Measurements from ENCODE around the gene AKR1A1. TPM values are rescaled to one million over a fixed set of nuclear protein-coding genes. Genes with fewer than 3 reads are reported as not detected.

Gene AKR1A1
- total RNA-seq, 1 donor from 2014 or later, result 88.8 TPM

GRCh38 chr1:45619149-45619921, 68.7 kb downstream of the AKR1A1 start:
- no peak for DNase-seq

Small RNAs within 50 kb of the gene (small RNA-seq; reads per million reads assigned to genes)
- gene AL355480.1 (ENCODE audit: low replicate concordance), result not detected
- not detected for gene AL355480.2 (ENCODE audit: low replicate concordance)
- gene AL355480.3 (ENCODE audit: low replicate concordance), result not detected
- not detected for gene AL355480.4 (ENCODE audit: low replicate concordance)

Other genes starting within 250 kb of the AKR1A1 start
- gene HPDL, start 223.9 kb upstream of the AKR1A1 start, total RNA-seq, result 0.21 TPM
- 11.0 TPM for gene TOE1, start 210.7 kb upstream of the AKR1A1 start, total RNA-seq
- 15.9 TPM for gene MUTYH, start 210.4 kb upstream of the AKR1A1 start, total RNA-seq
- gene TESK2, start 59.7 kb upstream of the AKR1A1 start, total RNA-seq, result 5.5 TPM
- gene CCDC163, start 50.8 kb upstream of the AKR1A1 start, total RNA-seq, result 1.8 TPM
- 1.9 TPM for gene MMACHC, start 50.5 kb upstream of the AKR1A1 start, total RNA-seq
- 150 TPM for gene PRDX1, start 28.9 kb upstream of the AKR1A1 start, total RNA-seq
- 66.4 TPM for gene NASP, start 33.2 kb downstream of the AKR1A1 start, total RNA-seq
- not detected for gene CCDC17, start 73.2 kb downstream of the AKR1A1 start, total RNA-seq
- gene GPBP1L1, start 135.7 kb downstream of the AKR1A1 start, total RNA-seq, result 148 TPM
- 9.0 TPM for gene TMEM69, start 137.4 kb downstream of the AKR1A1 start, total RNA-seq
- 16.6 TPM for gene IPP, start 199.8 kb downstream of the AKR1A1 start, total RNA-seq